GM19452 (cell line): Measurements from ENCODE around the gene IFNB1.

Experiments
- ATAC-seq: cut with Tn5 transposase; IDR thresholded peaks from one replicate; pipeline ENCODE4 v1.9.1; 2021; ENCODE audit not compliant: unreplicated experiment

IFNB1 gene

GRCh38 chr9:21070906-21071305 is 6.8 kb downstream of the IFNB1 start:
- no peak for ATAC-seq

- no peak for ATAC-seq
Observed at GRCh38 chr9:21070171-21070571, 7.6 kb downstream of the IFNB1 start.

GRCh38 chr9:21060919-21061561 is 16.7 kb downstream of the IFNB1 start:
- ATAC-seq: peak; percentile 61

- ATAC-seq: no peak
Observed at GRCh38 chr9:21056931-21057330, 20.8 kb downstream of the IFNB1 start.

GRCh38 chr9:21053851-21054250 is 23.9 kb downstream of the IFNB1 start:
- ATAC-seq: no peak

- ATAC-seq: no peak
Observed at GRCh38 chr9:21047281-21047691, 30.5 kb downstream of the IFNB1 start.

GRCh38 chr9:21043841-21044240 is 33.9 kb downstream of the IFNB1 start:
- no peak for ATAC-seq

- no peak for ATAC-seq
Observed at GRCh38 chr9:21042466-21042865, 35.3 kb downstream of the IFNB1 start.

GRCh38 chr9:21039302-21039701 is 38.4 kb downstream of the IFNB1 start:
- ATAC-seq: no peak

- ATAC-seq: no peak
Observed at GRCh38 chr9:21037278-21037677, 40.5 kb downstream of the IFNB1 start.

- ATAC-seq: no peak
Observed at GRCh38 chr9:21031808-21032183, 45.9 kb downstream of the IFNB1 start.

- ATAC-seq: peak; percentile 71
Observed at GRCh38 chr9:21031091-21031807, 46.5 kb downstream of the IFNB1 start, which contains the start of gene HACD4. Gene HACD4 (minus strand): TSS chr9:21031640. CDS start chr9:21031590, 50 bp downstream.

GRCh38 chr9:21030389-21031035 is 47.2 kb downstream of the IFNB1 start:
- ATAC-seq: peak; percentile 76

- no peak for ATAC-seq
Observed at GRCh38 chr9:21029661-21030060, 48.1 kb downstream of the IFNB1 start.

GRCh38 chr9:21028466-21028865 is 49.3 kb downstream of the IFNB1 start:
- ATAC-seq: no peak

GRCh38 chr9:21027295-21027694 is 50.4 kb downstream of the IFNB1 start:
- no peak for ATAC-seq
